Measurements from ENCODE around the gene GANC.

GANC gene

GRCh38 chr15:42402455-42403205, 129.6 kb downstream of the GANC start:
- no peak for TF ChIP-seq CTCF (conservative IDR thresholded peaks at IDR 0.05; ENCODE audit: low read length)
- no peak for DNase-seq (ENCODE audit: low read depth)
- no peak overlapping the region for H3K4me3 ChIP-seq (ENCODE audit: low read length)

GRCh38 chr15:42403389-42403788, 130.4 kb downstream of the GANC start:
- no peak for DNase-seq (ENCODE audit: low read depth)
- no peak for TF ChIP-seq CTCF (conservative IDR thresholded peaks at IDR 0.05; ENCODE audit: low read length)
- H3K4me3 ChIP-seq (ENCODE audit: low read length) = no peak overlapping the region

DNA sequence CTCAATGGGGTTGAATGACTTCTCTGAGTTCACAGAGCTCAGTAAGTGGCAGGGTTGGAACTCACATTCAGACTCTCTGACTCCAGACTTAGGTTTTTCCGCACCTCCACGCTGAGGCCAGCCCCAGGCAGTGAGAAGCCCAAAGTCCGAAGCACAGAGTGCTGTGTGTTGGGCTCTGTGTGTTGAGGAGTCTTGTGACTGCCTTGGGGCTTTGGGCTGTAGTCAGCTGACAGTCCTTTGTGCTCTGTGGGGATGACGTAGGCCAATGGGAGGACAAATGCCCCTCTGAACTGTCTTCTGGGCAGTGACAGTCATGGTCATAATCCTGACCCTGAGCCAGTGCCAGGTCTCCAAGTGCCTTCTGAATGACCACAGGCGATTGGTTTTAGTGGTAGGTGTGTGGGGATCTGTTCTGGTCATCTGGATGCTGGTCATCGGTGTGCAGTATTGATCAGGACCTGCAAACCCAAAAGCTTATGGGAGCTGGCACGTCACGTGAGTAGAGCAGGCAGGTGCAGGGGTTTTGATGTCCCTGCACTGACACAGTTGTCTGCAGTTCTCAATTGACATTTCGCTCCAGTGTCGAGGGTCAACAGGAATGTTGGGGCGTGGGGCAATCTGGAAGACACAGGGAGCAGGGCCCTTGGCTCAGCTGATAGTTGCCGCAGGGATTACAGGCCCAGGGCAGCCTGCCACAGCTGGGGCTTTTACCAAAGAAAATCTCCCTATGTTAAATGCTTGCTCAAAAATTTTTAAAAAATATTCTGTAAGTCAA, 131.6 kb downstream of the GANC start:
- TF ChIP-seq CTCF (conservative IDR thresholded peaks at IDR 0.05; ENCODE audit: low read length) = no peak
- DNase-seq (ENCODE audit: low read depth) = no peak
- no peak overlapping the region for H3K4me3 ChIP-seq (ENCODE audit: low read length)

- H3K4me3 ChIP-seq (ENCODE audit: low read length) = no peak overlapping the region
- no peak for DNase-seq (ENCODE audit: low read depth)
- no peak for TF ChIP-seq CTCF (conservative IDR thresholded peaks at IDR 0.05; ENCODE audit: low read length)
Observed at GRCh38 chr15:42405863-42406482, 133.0 kb downstream of the GANC start.

Data from AG10803 (cell line).